Measurements from ENCODE around the gene UGT1A9.

The UGT1A9 gene

GRCh38 chr2:233766416-233766815, 94.7 kb downstream of the UGT1A9 start:
- TF ChIP-seq CTCF (IDR thresholded peaks at IDR 0.05; ENCODE audit: low read depth, low read length) = no peak
- no peak overlapping the region for H3K4me3 ChIP-seq (ENCODE audit: low read depth, low read length)

- no peak for TF ChIP-seq CTCF (IDR thresholded peaks at IDR 0.05; ENCODE audit: low read depth, low read length)
- H3K4me3 ChIP-seq (ENCODE audit: low read depth, low read length) = no peak overlapping the region
Measured at GRCh38 chr2:233768076-233768475, 96.4 kb downstream of the UGT1A9 start.

GRCh38 chr2:233769260-233769659, 97.6 kb downstream of the UGT1A9 start:
- no peak overlapping the region for H3K4me3 ChIP-seq (ENCODE audit: low read depth, low read length)
- no peak for TF ChIP-seq CTCF (IDR thresholded peaks at IDR 0.05; ENCODE audit: low read depth, low read length)

- no peak for TF ChIP-seq CTCF (IDR thresholded peaks at IDR 0.05; ENCODE audit: low read depth, low read length)
- H3K4me3 ChIP-seq (ENCODE audit: low read depth, low read length) = no peak overlapping the region
Measured at GRCh38 chr2:233772153-233772552, 100.5 kb downstream of the UGT1A9 start.

- no peak for TF ChIP-seq CTCF (IDR thresholded peaks at IDR 0.05; ENCODE audit: low read depth, low read length)
- no peak overlapping the region for H3K4me3 ChIP-seq (ENCODE audit: low read depth, low read length)
Measured at GRCh38 chr2:233772583-233772982, 100.9 kb downstream of the UGT1A9 start.

- TF ChIP-seq CTCF (IDR thresholded peaks at IDR 0.05; ENCODE audit: low read depth, low read length) = no peak
Measured at GRCh38 chr2:233773854-233774253, 102.2 kb downstream of the UGT1A9 start.

GRCh38 chr2:233775414-233775813, 103.7 kb downstream of the UGT1A9 start:
- no peak for TF ChIP-seq CTCF (IDR thresholded peaks at IDR 0.05; ENCODE audit: low read depth, low read length)
- no peak overlapping the region for H3K4me3 ChIP-seq (ENCODE audit: low read depth, low read length)

More at GRCh38 chr2:233773854-233774253, 102.2 kb downstream of the UGT1A9 start:
- no peak overlapping the region for H3K4me3 ChIP-seq (ENCODE audit: low read depth, low read length)

Measured in WI38 (cell line).